K562 (cell line): ENCODE measurements around the gene ABHD1. TPM values are rescaled to one million over a fixed set of nuclear protein-coding genes. Genes with fewer than 3 reads are reported as not detected.
A peak's percentile ranks its signal among the peaks of the same experiment; 100 is the strongest.

Experiments used
- ATF3 ChIP-seq, 2 experiments: fragments of 450-650 bp in 1 of 2; sonication (generic) in 1 of 2; formaldehyde crosslinking in 1 of 2; IDR thresholded peaks in 1 of 2; conservative IDR thresholded peaks in 1 of 2; 2 replicates each; pipeline versions ENCODE4 v1.6.1 to v1.8.1; 2016 to 2023; ENCODE audit warnings: mild to moderate bottlenecking in 2 of 2, moderate library complexity in 2 of 2, inconsistent platforms in 1 of 2, missing genetic modification reagents in 1 of 2
- BCLAF1 ChIP-seq, 2 experiments: fragments of 450-650 bp in 1 of 2; IDR thresholded peaks; 2 replicates each; pipeline ENCODE4 v1.6.1; 2011 to 2017; ENCODE audit warnings: low read depth in 2 of 2, antibody characterized with exemption in 1 of 2, borderline replicate concordance in 1 of 2, low read length in 1 of 2, mild to moderate bottlenecking in 1 of 2, mixed read lengths in 1 of 2; ENCODE audit not compliant: control insufficient read depth in 1 of 2
- CBFA2T3 ChIP-seq: fragments of 450-650 bp; IDR thresholded peaks from 2 replicates; pipeline ENCODE4 v1.6.1; 2017
- FOXA3 ChIP-seq, 2 experiments: fragments of 450-650 bp in 1 of 2; sonication (generic) in 1 of 2; formaldehyde crosslinking; IDR thresholded peaks in 1 of 2; conservative IDR thresholded peaks in 1 of 2; 2 replicates each; pipeline versions ENCODE4 v1.4.0 to v1.8.0; 2020 to 2022; ENCODE audit warnings: mild to moderate bottlenecking in 2 of 2, missing genetic modification reagents in 1 of 2
- HDAC3 ChIP-seq: fragments of 450-650 bp; IDR thresholded peaks from 2 replicates; pipeline ENCODE4 v1.6.1; 2018; ENCODE audit warnings: borderline replicate concordance, mild to moderate bottlenecking, moderate library complexity; ENCODE audit not compliant: partially characterized antibody
- HEY1 ChIP-seq: fragments of 250-450 bp; sonication (Bioruptor Pico); IDR thresholded peaks from 2 replicates; pipeline ENCODE4 v1.5.0; 2020; ENCODE audit warnings: mild to moderate bottlenecking, moderate library complexity, borderline replicate concordance
- KAT2B ChIP-seq: IDR thresholded peaks from one replicate; pipeline ENCODE4 v1.6.1; 2012; ENCODE audit warnings: low read depth, mild to moderate bottlenecking, control low read depth, inconsistent platforms, low read length, moderate library complexity
- KDM1A ChIP-seq, 2 experiments: fragments of 450-650 bp; IDR thresholded peaks; 2 replicates each; pipeline ENCODE4 v1.6.1; 2016; ENCODE audit warnings: mild to moderate bottlenecking in 2 of 2
- MXD1 ChIP-seq: fragments of 250-450 bp; sonication (Bioruptor Pico); IDR thresholded peaks from 2 replicates; pipeline ENCODE4 v1.8.0; 2021; ENCODE audit warnings: borderline replicate concordance, mild to moderate bottlenecking, moderate library complexity; ENCODE audit not compliant: poor library complexity, severe bottlenecking
- NFIC ChIP-seq: fragments of 450-650 bp; IDR thresholded peaks from 2 replicates; pipeline ENCODE4 v1.6.1; 2017; ENCODE audit warnings: mild to moderate bottlenecking, inconsistent platforms
- PCBP2 ChIP-seq: fragments of 200-400 bp; formaldehyde crosslinking; IDR thresholded peaks from 2 replicates; pipeline ENCODE4 v1.6.1; 2018; ENCODE audit warnings: low read length, low read depth, mild to moderate bottlenecking, moderate library complexity; ENCODE audit not compliant: poor library complexity, severe bottlenecking
- RBM25 ChIP-seq: fragments of 200-400 bp; formaldehyde crosslinking; IDR thresholded peaks from 2 replicates; pipeline ENCODE4 v1.6.1; 2018; ENCODE audit warnings: low read length, low read depth, moderate library complexity; ENCODE audit not compliant: severe bottlenecking
- RHOXF2B ChIP-seq: fragments of 250-450 bp; sonication (Bioruptor Pico); conservative IDR thresholded peaks from 2 replicates; pipeline ENCODE4 v1.5.1; 2021
- SMAD4 ChIP-seq: fragments of 250-450 bp; sonication (Bioruptor Pico); conservative IDR thresholded peaks from 2 replicates; pipeline ENCODE4 v1.8.0; 2021; ENCODE audit warnings: inconsistent platforms, mild to moderate bottlenecking, moderate library complexity
- SMARCA5 ChIP-seq: fragments of 450-650 bp; IDR thresholded peaks from 2 replicates; pipeline ENCODE4 v1.6.1; 2016
- SOX6 ChIP-seq: fragments of 450-650 bp; IDR thresholded peaks from 2 replicates; pipeline ENCODE4 v1.6.1; 2014; ENCODE audit warnings: mild to moderate bottlenecking
- SRSF1 ChIP-seq: fragments of 200-400 bp; formaldehyde crosslinking; IDR thresholded peaks from 2 replicates; pipeline ENCODE4 v1.6.1; 2017; ENCODE audit warnings: mild to moderate bottlenecking, low read depth, low read length, moderate library complexity
- USF2 ChIP-seq: sonication (generic); formaldehyde crosslinking; IDR thresholded peaks from 2 replicates; pipeline ENCODE4 v1.5.0; 2020; ENCODE audit warnings: missing genetic modification reagents
- ZFP30 ChIP-seq: fragments of 250-450 bp; sonication (Bioruptor Pico); IDR thresholded peaks from 2 replicates; pipeline ENCODE4 v1.8.0; 2022; ENCODE audit warnings: moderate library complexity, mild to moderate bottlenecking, inconsistent platforms, borderline replicate concordance
- ZFP91 ChIP-seq: sonication (generic); formaldehyde crosslinking; IDR thresholded peaks from 2 replicates; pipeline ENCODE4 v1.8.0; 2022; ENCODE audit warnings: mild to moderate bottlenecking, missing genetic modification reagents
- ZNF668 ChIP-seq: fragments of 250-450 bp; sonication (Bioruptor Pico); IDR thresholded peaks from 2 replicates; pipeline ENCODE4 v1.8.0; 2022; ENCODE audit warnings: mild to moderate bottlenecking, inconsistent platforms
- polyA plus RNA-seq, 8 experiments: library from polyadenylated mRNA; depleted of rRNA in 4 of 8; stranded (reverse) in 5 of 8; unstranded in 3 of 8; fragments of >200 nt; fragmentation: Nextera tagmentation in 2 of 8; fragmentation: Illumina TruSeq in 1 of 8; extraction: Ambion mirVana in 2 of 8; extraction: Trizol in 1 of 8; gene quantifications; 2 replicates each; pipeline versions ENCODE4 v1.2.1 to v1.2.3, GENCODE V29; 2011 to 2014; ENCODE audit warnings: inconsistent platforms in 1 of 8, missing spikeins in 1 of 8
- total RNA-seq, 7 experiments: library from RNA; depleted of rRNA in 6 of 7; stranded (reverse); fragments of >200 nt in 6 of 7; fragmentation: Illumina TruSeq in 2 of 7; extraction: Trizol in 2 of 7; gene quantifications; 2 replicates each; pipeline versions ENCODE4 v1.2.1 to v1.2.3, GENCODE V29; 2011 to 2021; ENCODE audit warnings: low replicate concordance in 1 of 7

Gene ABHD1
- total and polyA plus RNA-seq, 9 of the 15 experiments (the other 6 are each of a cell fraction or from before 2014, with no cell fraction given), result 0.10 to 0.16 (median 0.11) TPM; not detected in 5

- TF ChIP-seq MXD1 (no peak), SMARCA5 (peak; percentile 66; the same call in 1 of the 2 replicates), HEY1 (CRISPR knock-in tag) (no peak), NFIC (no peak), SRSF1 (no peak), USF2 (no peak), FOXA3 (CRISPR knock-in tag; conservative IDR thresholded peaks at IDR 0.05 in 1 of 2, IDR thresholded peaks at IDR 0.05 in 1 of 2) (no peak), KAT2B (no peak), ATF3 (IDR thresholded peaks at IDR 0.05) (peak; percentile 22; the same call in 1 of the 2 replicates), ATF3 (CRISPR knock-in tag; conservative IDR thresholded peaks at IDR 0.05) (no peak), ZFP91 (CRISPR knock-in tag) (no peak), SMAD4 (CRISPR knock-in tag) (no peak), KDM1A (IDR thresholded peaks at IDR 0.05) (peak in 1 of 2 experiments; percentile 56; a peak in 1 of 4 replicates), RHOXF2B (no peak), RBM25 (peak; percentile 81), CBFA2T3 (peak; percentile 9; the same call in 1 of the 2 replicates), PCBP2 (no peak), BCLAF1 (IDR thresholded peaks at IDR 0.05; ENCODE audit: borderline replicate concordance in 1 of 2, control insufficient read depth in 1 of 2, low read depth in 2 of 2, low read length in 1 of 2) (no peak), ZNF668 (CRISPR knock-in tag) (no peak), SOX6 (0 out of 2 replicates have a peak, but pooled peaks have one; percentile 14), HDAC3 (no peak), ZFP30 (CRISPR knock-in tag) (no peak)
These were observed 8.1 kb upstream of the ABHD1 start (continued) for GRCh38 chr2:27115519-27115918.
